ENCODE measurements around the gene UST. TPM values are rescaled to one million over a fixed set of nuclear protein-coding genes. Genes with fewer than 3 reads are reported as not detected.
"Not testable (repeated sequence)": the region's sequence is repeated elsewhere in the genome, so short reads cannot be mapped to it uniquely, and the experiment has no call there.

Gene UST
- total and polyA plus RNA-seq, 7 donors = 0.79 to 2.6 (median 2.0) TPM

DNA sequence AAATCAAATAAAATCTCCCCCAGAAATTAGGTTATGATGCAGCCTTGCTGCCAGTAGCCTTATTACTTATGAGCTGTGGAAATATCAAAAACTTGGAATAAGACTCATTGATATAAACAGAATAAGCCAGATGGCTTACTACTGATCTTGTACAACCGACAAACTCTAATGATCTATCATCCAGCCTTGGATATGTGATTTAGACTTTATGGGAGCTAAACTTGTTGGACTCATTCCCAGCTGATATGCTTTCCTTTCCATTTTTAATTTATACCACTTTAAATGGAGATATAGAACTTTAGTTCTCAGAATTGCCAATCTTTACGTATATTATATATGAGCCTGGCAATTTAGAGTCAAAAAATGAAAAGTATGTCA lies 5.0 kb downstream of the UST start:
- Histone ChIP-seq H3K27me3 (ENCODE audit: insufficient read depth in 3 of 3, low read length in 2 of 3) (peaks cover 0 to 22% (median 4%) of the 10 kb centered on the region in 3 donors), H3K4me1 (no peaks in the 10 kb centered on the region), H3K27ac (no peak overlapping the region), H3K4me3 (no peak overlapping the region), H3K9me3 (no peaks in the 10 kb centered on the region), H3K36me3 (ENCODE audit: insufficient read depth in 1 of 2, low read depth in 1 of 2) (no peaks in the 10 kb centered on the region)
- TF ChIP-seq, protein P1, sequence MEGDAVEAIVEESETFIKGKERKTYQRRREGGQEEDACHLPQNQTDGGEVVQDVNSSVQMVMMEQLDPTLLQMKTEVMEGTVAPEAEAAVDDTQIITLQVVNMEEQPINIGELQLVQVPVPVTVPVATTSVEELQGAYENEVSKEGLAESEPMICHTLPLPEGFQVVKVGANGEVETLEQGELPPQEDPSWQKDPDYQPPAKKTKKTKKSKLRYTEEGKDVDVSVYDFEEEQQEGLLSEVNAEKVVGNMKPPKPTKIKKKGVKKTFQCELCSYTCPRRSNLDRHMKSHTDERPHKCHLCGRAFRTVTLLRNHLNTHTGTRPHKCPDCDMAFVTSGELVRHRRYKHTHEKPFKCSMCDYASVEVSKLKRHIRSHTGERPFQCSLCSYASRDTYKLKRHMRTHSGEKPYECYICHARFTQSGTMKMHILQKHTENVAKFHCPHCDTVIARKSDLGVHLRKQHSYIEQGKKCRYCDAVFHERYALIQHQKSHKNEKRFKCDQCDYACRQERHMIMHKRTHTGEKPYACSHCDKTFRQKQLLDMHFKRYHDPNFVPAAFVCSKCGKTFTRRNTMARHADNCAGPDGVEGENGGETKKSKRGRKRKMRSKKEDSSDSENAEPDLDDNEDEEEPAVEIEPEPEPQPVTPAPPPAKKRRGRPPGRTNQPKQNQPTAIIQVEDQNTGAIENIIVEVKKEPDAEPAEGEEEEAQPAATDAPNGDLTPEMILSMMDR (IDR thresholded peaks at IDR 0.05) = no peak
- DNase-seq = no peak
- intact Hi-C loops (cut with DNase I) = no loop called here
- no peak for ATAC-seq
- WGBS, 3 donors = 86 to 88% (median 86%) methylated on average over 2 of the region's 2 CpGs

DNA sequence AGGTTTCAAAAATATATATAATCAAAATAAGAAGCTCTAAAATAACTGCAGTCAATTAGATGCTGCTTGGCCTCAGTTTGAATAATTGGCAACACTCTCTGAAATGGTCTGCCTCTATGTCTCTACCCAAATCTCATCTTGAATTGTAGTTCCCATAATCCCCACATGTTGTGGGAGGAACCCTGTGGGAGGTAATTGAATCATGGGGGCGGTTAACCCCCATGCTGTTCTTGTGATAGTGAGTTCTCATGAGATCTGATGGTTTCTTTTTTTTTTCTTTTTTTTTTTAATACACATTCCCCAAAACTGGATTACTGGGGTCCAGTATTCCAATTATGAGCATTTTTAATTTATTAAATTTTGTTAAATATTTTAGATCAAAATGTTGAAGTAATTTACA lies 8.5 kb downstream of the UST start:
- ATAC-seq; intact Hi-C loops (cut with DNase I); H3K27ac ChIP-seq; DNase-seq; H3K36me3 ChIP-seq (ENCODE audit: insufficient read depth in 1 of 2, low read depth in 1 of 2); H3K4me1 ChIP-seq; H3K27me3 ChIP-seq (ENCODE audit: insufficient read depth in 3 of 3, low read length in 2 of 3); H3K4me3 ChIP-seq; H3K9me3 ChIP-seq: not testable (repeated sequence)
- WGBS, 3 donors = 0 to 46% (median 0%) methylated on average over 1 of the region's 1 CpG

DNA sequence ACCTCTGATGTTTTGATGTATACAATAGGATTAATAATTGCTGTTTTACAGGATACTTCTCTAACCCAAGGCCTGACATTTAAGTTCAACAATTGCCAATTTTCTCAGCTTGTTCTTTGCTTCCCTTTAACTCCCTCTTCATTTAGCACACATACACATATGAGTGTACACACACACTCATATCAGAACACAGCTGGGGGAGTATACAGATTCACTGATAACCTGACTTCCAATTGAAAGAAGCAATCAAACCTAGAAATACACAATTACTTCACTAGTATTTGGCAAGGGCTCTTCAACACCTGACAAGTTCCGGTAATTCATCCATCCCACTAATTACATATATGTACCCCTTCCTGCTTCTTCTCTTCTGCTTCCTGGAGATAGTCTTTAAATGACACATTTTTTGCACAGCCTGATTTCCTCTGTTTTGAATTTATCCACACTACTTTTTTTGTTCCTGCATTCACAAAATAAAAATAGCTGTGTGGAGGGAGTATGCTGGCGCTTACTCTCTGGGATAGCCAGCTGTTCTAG lies 11.2 kb downstream of the UST start:
- Histone ChIP-seq H3K27ac (no peak overlapping the region), H3K36me3 (ENCODE audit: insufficient read depth in 1 of 2, low read depth in 1 of 2) (no peaks in the 10 kb centered on the region), H3K9me3 (no peaks in the 10 kb centered on the region), H3K4me3 (no peak overlapping the region), H3K27me3 (ENCODE audit: insufficient read depth in 3 of 3, low read length in 2 of 3) (no peaks in the 10 kb centered on the region), H3K4me1 (no peaks in the 10 kb centered on the region)
- WGBS, 3 donors = 44 to 54% (median 44%) methylated on average over 2 of the region's 2 CpGs
- TF ChIP-seq, protein P1 (IDR thresholded peaks at IDR 0.05) = no peak
- ATAC-seq (no peak), DNase-seq (no peak)
- intact Hi-C loops (cut with DNase I) = no loop called here

DNA sequence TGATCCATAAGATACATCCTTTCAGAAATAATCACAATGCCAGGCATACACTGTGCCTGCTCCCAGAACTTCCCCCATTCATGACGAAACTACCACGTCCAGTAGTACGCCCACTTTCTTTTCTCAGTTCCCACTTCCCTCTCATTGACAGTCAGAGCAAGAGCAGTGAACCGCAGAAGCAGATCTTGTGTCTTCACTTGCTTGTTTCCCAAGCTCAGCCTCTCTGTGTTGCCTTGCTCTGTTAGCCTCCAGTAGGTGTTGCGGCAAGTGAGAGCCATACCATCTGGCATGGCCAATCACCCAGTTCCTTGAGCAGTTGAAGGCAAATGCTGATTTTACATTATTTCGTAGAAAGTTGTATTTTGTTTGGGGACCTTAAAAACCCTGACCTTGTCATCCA lies 11.7 kb downstream of the UST start:
- intact Hi-C loops (cut with DNase I) = no loop called here
- DNase-seq = no peak
- Histone ChIP-seq H3K27me3 (ENCODE audit: insufficient read depth in 3 of 3, low read length in 2 of 3) (no peaks in the 10 kb centered on the region), H3K4me1 (no peaks in the 10 kb centered on the region), H3K36me3 (ENCODE audit: insufficient read depth in 1 of 2, low read depth in 1 of 2) (no peaks in the 10 kb centered on the region), H3K9me3 (no peaks in the 10 kb centered on the region), H3K4me3 (no peak overlapping the region), H3K27ac (no peak overlapping the region)
- ATAC-seq = peak in 2 of 4 donors; percentile 29 to 31
- WGBS, 3 donors = 72 to 82% (median 77%) methylated on average over 6 of the region's 6 CpGs
- TF ChIP-seq, protein P1 (IDR thresholded peaks at IDR 0.05) = no peak

DNA sequence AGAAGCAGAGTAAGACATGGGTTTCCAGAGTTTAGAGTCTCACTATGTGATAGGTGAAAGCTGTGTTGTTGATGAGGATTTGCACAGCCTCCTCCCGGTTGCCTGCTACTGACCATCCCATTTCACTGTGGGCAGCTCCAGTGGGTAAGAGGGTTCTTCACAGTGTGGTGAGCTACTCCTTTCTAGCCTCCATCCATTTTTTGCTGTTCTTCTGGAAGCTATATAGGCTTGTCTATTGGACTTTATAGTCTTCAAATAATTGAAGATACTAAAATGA lies 13.4 kb downstream of the UST start:
- intact Hi-C loops (cut with DNase I) = no loop called here
- ATAC-seq = no peak
- 65 to 81% (median 76%) methylated on average over 1 of the region's 1 CpG for WGBS, 3 donors
- no peak overlapping the region for H3K27ac ChIP-seq
- H3K36me3 ChIP-seq (ENCODE audit: insufficient read depth in 1 of 2, low read depth in 1 of 2) = no peaks in the 10 kb centered on the region
- H3K27me3 ChIP-seq (ENCODE audit: insufficient read depth in 3 of 3, low read length in 2 of 3) = no peaks in the 10 kb centered on the region
- TF ChIP-seq, protein P1 (IDR thresholded peaks at IDR 0.05) = no peak
- H3K9me3 ChIP-seq = no peaks in the 10 kb centered on the region
- no peak for DNase-seq
- no peak overlapping the region for H3K4me3 ChIP-seq
- no peaks in the 10 kb centered on the region for H3K4me1 ChIP-seq

All from psoas muscle (tissue), 8 donors.